Measurements from ENCODE around the gene USB1.

Gene USB1

DNA sequence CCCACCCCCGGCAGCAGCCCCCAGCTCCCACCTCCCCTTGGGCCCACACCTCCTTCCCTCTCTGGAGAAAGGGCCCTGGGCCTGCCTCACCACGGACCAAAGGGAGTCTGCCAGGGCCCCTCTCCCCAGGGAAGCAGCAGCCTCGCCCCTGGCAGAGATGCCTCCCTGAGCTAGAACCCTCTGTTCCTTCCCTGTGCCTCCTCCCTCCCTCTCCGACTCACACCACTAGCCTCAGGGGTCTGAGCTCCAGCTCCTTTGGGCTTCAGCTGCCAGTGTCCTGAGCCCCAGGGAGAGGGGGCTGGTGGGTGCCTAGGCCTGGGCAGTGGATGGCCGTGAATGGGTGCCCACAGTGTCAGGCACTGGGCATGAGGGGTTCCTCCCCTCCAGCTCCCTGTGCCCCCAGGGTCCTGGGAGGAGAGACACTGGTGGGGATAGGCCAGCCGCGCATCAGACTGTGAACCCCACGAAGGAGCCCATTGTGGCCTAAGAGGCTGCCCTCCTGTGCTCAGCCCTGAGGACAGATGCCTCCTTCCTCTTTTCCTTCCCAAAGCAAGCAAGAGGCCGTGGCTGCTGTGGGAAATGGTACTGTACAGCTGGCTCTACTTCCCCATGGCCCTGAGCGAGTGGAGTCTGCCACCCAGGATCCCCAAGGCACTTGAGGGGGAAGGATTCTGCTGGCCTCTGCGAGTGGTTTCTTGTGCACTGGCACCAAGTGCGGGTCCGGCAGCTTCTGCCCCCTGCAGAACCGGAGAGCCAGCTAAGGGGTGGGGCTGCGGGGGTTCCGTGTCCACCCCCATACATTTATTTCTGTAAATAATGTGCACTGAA is 45.1 kb downstream of the USB1 start:
- no peak for DNase-seq

GRCh38 chr16:58046936-58047335 is 45.7 kb downstream of the USB1 start:
- DNase-seq, result no peak

DNA sequence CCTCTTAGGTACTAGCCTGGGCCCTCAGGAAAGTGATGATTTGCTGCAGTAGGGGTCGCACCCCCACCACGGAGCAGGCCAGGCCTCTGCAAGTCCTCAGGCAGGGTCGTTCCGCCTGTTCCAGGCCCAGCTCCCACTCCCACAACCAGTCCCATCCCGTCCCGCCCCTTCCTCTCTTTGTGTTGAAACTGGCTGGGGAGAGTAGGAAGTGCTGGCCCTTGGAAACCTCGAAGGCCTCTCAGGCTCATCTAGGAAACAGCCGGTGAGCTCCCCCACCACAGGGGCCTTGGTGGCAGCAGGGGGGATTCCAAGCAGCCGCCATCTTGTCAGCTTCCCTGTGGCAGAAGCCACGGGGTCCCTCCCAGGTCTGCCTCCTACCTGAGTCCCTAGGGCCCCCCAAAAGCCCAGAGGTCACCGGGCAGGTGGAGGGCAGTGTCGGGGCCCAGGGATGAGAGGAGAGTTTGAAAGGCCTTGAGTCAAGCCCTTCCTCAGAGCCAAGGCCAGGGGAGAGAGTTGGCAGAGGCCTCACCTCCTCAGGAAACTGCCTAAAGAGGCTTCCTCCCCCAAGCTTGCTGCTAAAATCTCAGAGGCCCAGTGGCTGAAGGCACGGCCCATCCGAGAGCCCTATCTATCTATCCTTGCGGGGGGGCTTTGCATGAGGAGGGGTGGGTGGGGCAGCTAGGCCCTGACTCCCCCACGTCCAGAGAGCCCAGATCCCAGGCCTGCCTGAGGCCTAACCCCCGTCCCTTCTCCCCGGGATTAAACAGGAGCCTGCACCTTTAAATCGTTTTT is 46.5 kb downstream of the USB1 start:
- DNase-seq, result no peak

DNA sequence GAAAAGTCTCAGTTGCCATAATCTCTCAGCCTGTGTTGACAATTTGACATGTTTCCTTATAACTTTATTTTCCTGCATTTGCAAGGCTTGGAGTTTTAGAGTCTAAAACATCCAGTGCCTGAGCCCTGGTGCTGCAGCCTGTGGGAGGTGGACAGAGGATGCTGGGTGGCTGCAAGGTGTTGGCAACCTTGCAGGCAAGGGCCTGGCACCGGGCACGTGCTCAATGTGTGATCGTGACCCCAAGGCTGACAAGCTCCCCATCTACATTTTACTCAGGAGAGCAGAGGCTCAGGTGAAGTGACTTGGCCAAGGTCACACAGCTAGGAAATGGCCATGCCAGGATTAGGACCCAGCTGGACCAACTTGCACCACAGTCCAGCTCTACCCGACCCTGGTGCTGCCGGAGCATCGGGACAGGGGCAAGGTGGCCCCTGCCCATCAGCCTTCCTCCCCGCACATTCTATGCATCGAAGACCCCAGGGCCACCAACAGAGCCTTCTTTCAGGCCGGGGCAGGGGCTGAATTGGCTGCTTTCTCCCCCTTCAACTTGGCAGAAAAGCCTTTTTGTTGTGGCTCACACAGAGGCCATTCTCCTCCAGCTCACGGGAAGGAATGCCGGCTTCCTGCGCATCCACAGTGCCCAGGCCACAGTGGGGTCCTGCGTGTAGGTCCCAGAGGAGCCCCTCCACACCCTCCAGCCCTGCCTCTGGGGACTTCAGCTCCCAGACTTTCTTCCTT is 47.5 kb downstream of the USB1 start:
- DNase-seq, result no peak

- DNase-seq, result no peak
Measured at GRCh38 chr16:58049232-58050185, 48.3 kb downstream of the USB1 start.

DNA sequence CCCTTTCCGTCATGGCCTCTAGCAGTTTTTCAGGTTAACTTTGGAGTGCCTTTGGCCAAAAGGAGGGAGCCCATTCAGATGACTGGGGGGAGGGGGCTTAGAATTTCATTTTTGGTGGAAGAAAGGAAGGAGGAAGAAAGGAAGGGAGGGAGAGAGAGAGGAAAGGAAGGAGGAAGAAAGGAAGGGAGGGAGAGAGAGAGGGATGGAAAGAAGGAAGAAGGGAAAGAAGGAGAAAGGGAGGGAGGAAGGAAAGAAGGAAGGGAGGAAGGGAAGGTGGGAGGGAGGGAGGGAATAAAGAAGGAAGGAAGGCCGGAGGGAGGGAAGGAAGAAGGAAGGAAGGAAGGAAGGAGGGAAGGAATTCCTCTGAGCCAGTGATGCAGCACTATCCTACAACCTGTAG is 50.1 kb downstream of the USB1 start:
- no peak for DNase-seq

DNA sequence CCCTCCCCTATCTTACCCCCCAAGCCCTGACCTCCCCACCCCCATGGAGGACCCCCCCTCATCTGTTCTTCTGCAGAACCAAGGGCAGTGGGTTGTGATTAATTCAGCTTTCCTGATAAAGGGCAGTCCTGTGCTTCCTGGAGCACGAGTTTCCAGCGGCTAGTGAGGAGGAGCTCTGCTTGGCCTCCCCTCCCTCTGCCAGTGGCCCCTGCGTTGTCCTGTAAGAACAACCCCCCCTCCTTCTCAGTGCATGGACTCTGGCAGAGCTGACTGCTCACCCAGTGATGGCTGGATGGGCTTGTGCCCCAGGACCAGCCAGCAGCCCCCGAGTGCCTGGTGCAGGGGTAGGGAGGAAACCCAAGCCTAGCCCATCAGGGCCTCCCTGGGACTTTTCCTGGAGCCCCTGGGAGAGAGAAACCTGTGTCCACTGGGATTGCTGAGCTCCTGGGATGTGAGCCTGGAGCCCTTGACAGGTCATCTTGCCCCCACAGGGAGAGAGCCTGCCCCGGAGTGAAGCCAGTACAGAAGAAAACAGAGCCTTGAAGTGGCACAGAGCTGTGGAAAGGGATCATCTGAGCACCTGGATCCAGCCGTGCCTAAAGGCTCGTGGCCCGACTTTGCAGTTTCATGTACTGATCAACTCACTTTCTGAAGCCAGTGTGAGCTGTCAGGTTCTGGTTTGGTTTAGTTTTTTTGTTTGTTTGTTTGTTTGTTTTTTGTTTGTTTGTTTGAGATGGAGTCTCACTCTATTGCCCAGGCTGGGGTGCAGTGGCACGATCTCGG is 50.8 kb downstream of the USB1 start:
- no peak for DNase-seq

- no peak for DNase-seq
Measured at GRCh38 chr16:58053682-58054005, 52.4 kb downstream of the USB1 start.

GRCh38 chr16:58054289-58054688 is 53.1 kb downstream of the USB1 start:
- DNase-seq, result no peak

DNA sequence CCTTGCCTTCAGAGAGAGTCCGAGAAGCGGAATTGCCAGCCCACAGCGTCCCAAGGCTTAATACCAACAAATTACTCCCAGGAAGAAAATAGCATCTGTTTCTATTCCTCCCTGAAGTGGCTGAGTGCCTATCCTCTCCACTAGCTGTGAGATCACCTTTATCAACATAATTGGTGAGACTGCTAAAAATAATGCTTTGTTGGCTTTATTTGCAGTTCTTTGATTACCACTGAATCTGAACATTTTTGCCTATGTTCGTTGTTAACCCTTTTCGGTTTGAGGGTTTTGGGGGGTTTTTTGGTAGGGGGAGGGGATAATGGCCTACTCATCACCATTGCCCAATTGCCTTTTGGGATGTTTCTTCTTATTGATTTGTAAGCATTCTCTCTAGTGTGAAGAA is 55.4 kb downstream of the USB1 start:
- DNase-seq, result no peak

DNA sequence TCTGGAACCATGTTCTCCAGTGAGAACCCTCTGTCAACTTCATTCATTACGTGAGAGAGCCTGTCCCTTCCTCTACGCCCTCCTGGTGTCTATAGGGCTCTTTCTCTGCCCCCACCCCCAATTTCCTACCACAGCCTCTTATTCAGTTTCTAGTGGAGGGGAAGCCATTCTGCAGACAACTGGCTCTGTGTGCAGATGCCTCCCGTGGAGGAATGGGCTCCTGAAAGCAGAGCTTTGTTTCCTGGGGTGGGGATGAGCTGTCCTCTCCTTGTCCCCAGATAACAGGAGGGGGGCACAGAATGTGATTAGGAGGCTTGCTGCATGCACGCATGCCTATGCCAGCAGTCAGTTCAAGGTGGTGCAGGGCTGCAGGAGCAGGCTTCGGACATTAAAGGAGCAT is 55.9 kb downstream of the USB1 start:
- peak in 1 of 58 donors; percentile 11 for DNase-seq

DNA sequence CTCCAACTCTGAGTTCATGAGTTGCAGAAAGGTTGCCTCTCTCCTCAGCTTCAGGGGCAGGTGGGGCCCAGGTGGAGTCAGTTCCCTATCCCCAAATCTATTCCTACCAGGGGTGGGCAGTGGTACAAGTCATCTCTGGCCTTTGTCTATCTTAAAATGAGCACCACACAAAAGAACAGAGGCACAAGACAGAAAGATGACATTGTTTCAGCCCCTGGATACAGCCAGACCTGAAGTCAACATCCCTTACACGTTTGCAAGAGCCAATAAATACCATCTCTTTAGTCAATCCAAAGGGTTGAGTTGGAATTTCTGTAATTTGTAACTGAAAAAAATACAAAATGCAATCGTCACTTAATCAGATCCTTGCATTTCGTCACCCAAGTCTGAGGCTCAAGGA is 56.6 kb downstream of the USB1 start:
- DNase-seq, result no peak

DNA sequence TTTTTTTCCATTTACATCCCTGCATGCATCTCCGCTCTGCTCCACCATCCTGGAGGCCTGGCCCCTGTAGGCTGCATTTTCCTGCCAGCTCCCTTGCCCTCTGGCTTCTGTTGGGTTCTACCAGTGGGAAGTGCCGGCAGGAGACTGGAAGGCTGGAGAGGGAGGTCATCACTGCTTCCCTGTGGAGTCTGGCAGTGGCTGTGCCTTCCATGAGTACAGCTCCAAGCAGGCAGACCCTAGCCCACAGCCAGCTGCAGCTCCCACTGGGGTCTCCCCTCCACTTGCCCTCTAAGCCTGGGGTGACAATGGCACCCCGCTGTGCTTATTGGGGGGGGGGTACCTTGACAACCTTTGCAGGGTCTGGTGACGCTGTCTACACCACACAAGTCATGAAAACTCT is 61.6 kb downstream of the USB1 start:
- DNase-seq, result no peak

GRCh38 chr16:58063377-58064076 is 62.3 kb downstream of the USB1 start:
- no peak for DNase-seq

- DNase-seq, result no peak
Measured at GRCh38 chr16:58070585-58070984, 69.4 kb downstream of the USB1 start.

Measured in anterior cingulate cortex (tissue), 58 donors.